ENCODE data around the gene NCOA4. TPM values are rescaled to one million over a fixed set of nuclear protein-coding genes. Genes with fewer than 3 reads are reported as not detected.
"Not testable (repeated sequence)": the region's sequence is repeated elsewhere in the genome, so short reads cannot be mapped to it uniquely, and the experiment has no call there.

The NCOA4 gene
- total and polyA plus RNA-seq, 4 experiments from 2014 or later: 71.1 to 246 (median 118) TPM

- CTCF ChIA-PET (ENCODE audit: partially characterized antibody); H3K27me3 Mint-ChIP-seq; H3K27ac ChIP-seq (ENCODE audit: low read depth, low read length); H3K27me3 ChIP-seq (ENCODE audit: insufficient read depth, low read length); H3K9me3 Mint-ChIP-seq; H3K36me3 ChIP-seq (ENCODE audit: insufficient read depth, low read length); intact Hi-C loops (cut with micrococcal nuclease); H3K4me3 ChIP-seq (ENCODE audit: low read length in 2 of 2); H3K9me3 ChIP-seq (ENCODE audit: control insufficient read depth in 1 of 2, low read length in 2 of 2); DNase-seq; POLR2A ChIA-PET (ENCODE audit: partially characterized antibody): not testable (repeated sequence)
- peaks cover 24% of the 10 kb centered on the region for H3K4me1 ChIP-seq (ENCODE audit: insufficient read depth, low read length)
- Mint-ChIP-seq H3K4me1 (peaks cover 21 to 65% (median 40%) of the 10 kb centered on the region in 4 donors), H3K4me3 (peak overlapping the region in 7 of 8 donors; percentile 98 to 100 (median 99)), H3K27ac (peak overlapping the region in 3 of 7 donors; percentile 55 to 94 (median 93)), H3K36me3 (peaks cover 4 to 22% of the 10 kb centered on the region in 2 donors)
These were observed 59.4 kb downstream of the NCOA4 start for GRCh38 chr10:45971019-45971418.

GRCh38 chr10:45962686-45963452 is 67.6 kb downstream of the NCOA4 start:
- H3K27me3 ChIP-seq (ENCODE audit: insufficient read depth, low read length); CTCF ChIA-PET (ENCODE audit: partially characterized antibody); H3K4me1 ChIP-seq (ENCODE audit: insufficient read depth, low read length); POLR2A ChIA-PET (ENCODE audit: partially characterized antibody); H3K4me3 ChIP-seq (ENCODE audit: low read length in 2 of 2); H3K4me1 Mint-ChIP-seq; H3K9me3 Mint-ChIP-seq; H3K4me3 Mint-ChIP-seq; intact Hi-C loops (cut with micrococcal nuclease); H3K27ac ChIP-seq (ENCODE audit: low read depth, low read length); H3K27ac Mint-ChIP-seq; H3K27me3 Mint-ChIP-seq; H3K36me3 ChIP-seq (ENCODE audit: insufficient read depth, low read length); H3K9me3 ChIP-seq (ENCODE audit: control insufficient read depth in 1 of 2, low read length in 2 of 2); DNase-seq: not testable (repeated sequence)
- H3K36me3 Mint-ChIP-seq: peaks cover 6 to 12% of the 10 kb centered on the region in 2 donors

- H3K4me3 ChIP-seq (ENCODE audit: low read length in 2 of 2); H3K27me3 Mint-ChIP-seq; H3K27ac ChIP-seq (ENCODE audit: low read depth, low read length); H3K4me1 ChIP-seq (ENCODE audit: insufficient read depth, low read length); H3K9me3 ChIP-seq (ENCODE audit: control insufficient read depth in 1 of 2, low read length in 2 of 2); H3K9me3 Mint-ChIP-seq; CTCF ChIA-PET (ENCODE audit: partially characterized antibody); POLR2A ChIA-PET (ENCODE audit: partially characterized antibody); H3K27ac Mint-ChIP-seq; intact Hi-C loops (cut with micrococcal nuclease); H3K36me3 ChIP-seq (ENCODE audit: insufficient read depth, low read length); DNase-seq; H3K27me3 ChIP-seq (ENCODE audit: insufficient read depth, low read length); H3K4me3 Mint-ChIP-seq; H3K4me1 Mint-ChIP-seq: not testable (repeated sequence)
- H3K36me3 Mint-ChIP-seq: peaks cover 3 to 17% of the 10 kb centered on the region in 2 donors
These were observed 72.5 kb downstream of the NCOA4 start for GRCh38 chr10:45957928-45958327.

- CTCF ChIA-PET (ENCODE audit: partially characterized antibody); POLR2A ChIA-PET (ENCODE audit: partially characterized antibody); H3K27me3 Mint-ChIP-seq: not testable (repeated sequence)
These were observed 73.8 kb downstream of the NCOA4 start for GRCh38 chr10:45956634-45957033.

More at GRCh38 chr10:45956634-45957033, 73.8 kb downstream of the NCOA4 start:
- H3K27ac Mint-ChIP-seq; H3K9me3 ChIP-seq (ENCODE audit: control insufficient read depth in 1 of 2, low read length in 2 of 2); H3K4me1 ChIP-seq (ENCODE audit: insufficient read depth, low read length); H3K4me3 ChIP-seq (ENCODE audit: low read length in 2 of 2); H3K4me3 Mint-ChIP-seq; H3K36me3 ChIP-seq (ENCODE audit: insufficient read depth, low read length); H3K9me3 Mint-ChIP-seq; H3K27me3 ChIP-seq (ENCODE audit: insufficient read depth, low read length); H3K27ac ChIP-seq (ENCODE audit: low read depth, low read length); DNase-seq; intact Hi-C loops (cut with micrococcal nuclease); H3K4me1 Mint-ChIP-seq: not testable (repeated sequence)
- H3K36me3 Mint-ChIP-seq: peaks cover 3 to 12% of the 10 kb centered on the region in 2 donors

Other genes starting within 250 kb of the NCOA4 start
- gene AGAP4, start 183.1 kb downstream of the NCOA4 start, total RNA-seq: 10 to 100 TPM; 29.6 to 35.4 TPM
- gene AGAP4, start 183.1 kb downstream of the NCOA4 start, polyA plus RNA-seq: 1 to 10 TPM in 1 of 2 donors, under 1 TPM in 1; 0.12 to 3.0 TPM
- gene TIMM23, start 58.1 kb downstream of the NCOA4 start, total RNA-seq: 10 to 100 TPM; 25.0 to 25.5 TPM
- gene TIMM23, start 58.1 kb downstream of the NCOA4 start, polyA plus RNA-seq: 10 to 100 TPM; 62.8 to 66.6 TPM
- gene MSMB, start 15.6 kb upstream of the NCOA4 start, total RNA-seq: not detected
- gene MSMB, start 15.6 kb upstream of the NCOA4 start, polyA plus RNA-seq: not detected